Keratinocyte (primary cell): ENCODE results near the gene B9D1.

Source experiments
- EZH2 ChIP-seq: IDR thresholded peaks from one replicate; pipeline ENCODE4 v1.6.1; 2012; ENCODE audit warnings: inconsistent platforms, mild to moderate bottlenecking, low read length, moderate library complexity
- TF ChIP-seq, protein P1 (sequence below), 3 experiments: IDR thresholded peaks in 1 of 3; conservative IDR thresholded peaks in 1 of 3; optimal IDR thresholded peaks in 1 of 3; 2 replicates in 2 of 3; 3 replicates in 1 of 3; pipeline versions ENCODE3 to v1.5.1; 2011; ENCODE audit warnings: low read length in 3 of 3, mild to moderate bottlenecking in 3 of 3, moderate library complexity in 2 of 3, control low read depth in 1 of 3, inconsistent platforms in 1 of 3; ENCODE audit not compliant: insufficient read depth in 2 of 3; ENCODE audit errors: extremely low read depth in 1 of 3

DNA sequence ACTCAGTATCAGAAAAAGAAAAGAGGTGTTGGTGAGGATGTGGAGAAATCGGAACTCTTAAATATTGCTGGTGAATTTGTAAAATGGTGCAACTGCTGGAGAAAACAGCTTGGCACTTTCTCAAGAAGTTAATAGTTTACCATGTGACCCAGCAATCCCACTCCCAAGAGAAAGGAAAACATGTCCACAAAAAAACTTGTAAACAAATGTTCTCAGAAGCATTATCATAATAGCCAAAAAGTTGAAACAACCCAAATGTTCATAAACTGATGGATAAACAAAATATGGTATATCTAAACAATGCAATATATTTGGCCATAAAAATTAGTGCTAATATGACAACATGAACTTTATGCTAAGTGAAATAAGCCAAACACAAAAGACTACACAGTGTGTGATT is 13.2 kb upstream of the B9D1 start:
- no peak for TF ChIP-seq EZH2
- TF ChIP-seq, protein P1, sequence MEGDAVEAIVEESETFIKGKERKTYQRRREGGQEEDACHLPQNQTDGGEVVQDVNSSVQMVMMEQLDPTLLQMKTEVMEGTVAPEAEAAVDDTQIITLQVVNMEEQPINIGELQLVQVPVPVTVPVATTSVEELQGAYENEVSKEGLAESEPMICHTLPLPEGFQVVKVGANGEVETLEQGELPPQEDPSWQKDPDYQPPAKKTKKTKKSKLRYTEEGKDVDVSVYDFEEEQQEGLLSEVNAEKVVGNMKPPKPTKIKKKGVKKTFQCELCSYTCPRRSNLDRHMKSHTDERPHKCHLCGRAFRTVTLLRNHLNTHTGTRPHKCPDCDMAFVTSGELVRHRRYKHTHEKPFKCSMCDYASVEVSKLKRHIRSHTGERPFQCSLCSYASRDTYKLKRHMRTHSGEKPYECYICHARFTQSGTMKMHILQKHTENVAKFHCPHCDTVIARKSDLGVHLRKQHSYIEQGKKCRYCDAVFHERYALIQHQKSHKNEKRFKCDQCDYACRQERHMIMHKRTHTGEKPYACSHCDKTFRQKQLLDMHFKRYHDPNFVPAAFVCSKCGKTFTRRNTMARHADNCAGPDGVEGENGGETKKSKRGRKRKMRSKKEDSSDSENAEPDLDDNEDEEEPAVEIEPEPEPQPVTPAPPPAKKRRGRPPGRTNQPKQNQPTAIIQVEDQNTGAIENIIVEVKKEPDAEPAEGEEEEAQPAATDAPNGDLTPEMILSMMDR (optimal IDR thresholded peaks at IDR 0.05 in 1 of 3, IDR thresholded peaks at IDR 0.05 in 1 of 3, conservative IDR thresholded peaks at IDR 0.05 in 1 of 3; ENCODE audit: extremely low read depth in 1 of 3, insufficient read depth in 2 of 3, low read length in 3 of 3), result no peak
